ENCODE data around the gene IER2. TPM values are rescaled to one million over a fixed set of nuclear protein-coding genes. Genes with fewer than 3 reads are reported as not detected.
"Not testable (repeated sequence)": the region's sequence is repeated elsewhere in the genome, so short reads cannot be mapped to it uniquely, and the experiment has no call there.

Gene IER2
- total and polyA plus RNA-seq, 4 donors: 39.7 to 269 (median 191) TPM

- H3K9me3 ChIP-seq (ENCODE audit: control insufficient read depth, low read length): no peaks in the 10 kb centered on the region
- no peaks in the 10 kb centered on the region for H3K27me3 ChIP-seq (ENCODE audit: control insufficient read depth in 1 of 2, insufficient read depth in 2 of 2, low read length in 1 of 2)
- intact Hi-C loops (cut with DNase I): no loop called here
- H3K4me1 ChIP-seq (ENCODE audit: control insufficient read depth in 1 of 2, insufficient read depth in 2 of 2, low read length in 2 of 2): no peaks in the 10 kb centered on the region
- H3K4me3 ChIP-seq (ENCODE audit: low read length in 2 of 2): no peak overlapping the region
- no peak for DNase-seq
- 70 to 75% methylated on average over 4 of the region's 4 CpGs for WGBS, 2 donors
- no peaks in the 10 kb centered on the region for H3K36me3 ChIP-seq (ENCODE audit: control insufficient read depth in 1 of 2, insufficient read depth in 2 of 2, low read length in 1 of 2)
- ATAC-seq (ENCODE audit: low FRiP score): no peak
- no peak overlapping the region for H3K27ac ChIP-seq (ENCODE audit: low read depth in 1 of 2, low read length in 2 of 2)
Measured at GRCh38 chr19:13189600-13189999, 39.4 kb downstream of the IER2 start.

- no peak for ATAC-seq (ENCODE audit: low FRiP score)
- Histone ChIP-seq H3K27me3 (ENCODE audit: control insufficient read depth in 1 of 2, insufficient read depth in 2 of 2, low read length in 1 of 2) (no peaks in the 10 kb centered on the region), H3K4me1 (ENCODE audit: control insufficient read depth in 1 of 2, insufficient read depth in 2 of 2, low read length in 2 of 2) (no peaks in the 10 kb centered on the region), H3K27ac (ENCODE audit: low read depth in 1 of 2, low read length in 2 of 2) (no peak overlapping the region), H3K9me3 (ENCODE audit: control insufficient read depth, low read length) (no peaks in the 10 kb centered on the region), H3K4me3 (ENCODE audit: low read length in 2 of 2) (no peak overlapping the region), H3K36me3 (ENCODE audit: control insufficient read depth in 1 of 2, insufficient read depth in 2 of 2, low read length in 1 of 2) (no peaks in the 10 kb centered on the region)
- DNase-seq: no peak
- intact Hi-C loops (cut with DNase I): loop anchor here in 1 of 2 donors (5.0 kb wide), 1 partner anchor 71 kb away; no protein-coding TSS in a partner anchor
- 82 to 85% methylated on average over 19 of the region's 19 CpGs for WGBS, 2 donors
Measured at GRCh38 chr19:13190781-13191540, 40.8 kb downstream of the IER2 start.

- no peaks in the 10 kb centered on the region for H3K27me3 ChIP-seq (ENCODE audit: control insufficient read depth in 1 of 2, insufficient read depth in 2 of 2, low read length in 1 of 2)
- H3K9me3 ChIP-seq (ENCODE audit: control insufficient read depth, low read length): no peaks in the 10 kb centered on the region
- DNase-seq (no peak), ATAC-seq (ENCODE audit: low FRiP score) (no peak)
- 72 to 73% methylated on average over 11 of the region's 11 CpGs for WGBS, 2 donors
- no peaks in the 10 kb centered on the region for H3K36me3 ChIP-seq (ENCODE audit: control insufficient read depth in 1 of 2, insufficient read depth in 2 of 2, low read length in 1 of 2)
- no peaks in the 10 kb centered on the region for H3K4me1 ChIP-seq (ENCODE audit: control insufficient read depth in 1 of 2, insufficient read depth in 2 of 2, low read length in 2 of 2)
- no peak overlapping the region for H3K27ac ChIP-seq (ENCODE audit: low read depth in 1 of 2, low read length in 2 of 2)
- H3K4me3 ChIP-seq (ENCODE audit: low read length in 2 of 2): no peak overlapping the region
- intact Hi-C loops (cut with DNase I): loop anchor here in 1 of 2 donors (2.0 kb wide), 1 partner anchor 67 kb away; no protein-coding TSS in a partner anchor
Measured at GRCh38 chr19:13195678-13196077, 45.5 kb downstream of the IER2 start.

- DNase-seq: no peak
- Histone ChIP-seq H3K27ac (ENCODE audit: low read depth in 1 of 2, low read length in 2 of 2) (no peak overlapping the region), H3K4me3 (ENCODE audit: low read length in 2 of 2) (no peak overlapping the region), H3K4me1 (ENCODE audit: control insufficient read depth in 1 of 2, insufficient read depth in 2 of 2, low read length in 2 of 2) (no peaks in the 10 kb centered on the region), H3K36me3 (ENCODE audit: control insufficient read depth in 1 of 2, insufficient read depth in 2 of 2, low read length in 1 of 2) (no peaks in the 10 kb centered on the region), H3K27me3 (ENCODE audit: control insufficient read depth in 1 of 2, insufficient read depth in 2 of 2, low read length in 1 of 2) (no peaks in the 10 kb centered on the region), H3K9me3 (ENCODE audit: control insufficient read depth, low read length) (no peaks in the 10 kb centered on the region)
- WGBS, 2 donors: 86 to 88% methylated on average over 18 of the region's 18 CpGs
- ATAC-seq (ENCODE audit: low FRiP score): no peak
- intact Hi-C loops (cut with DNase I): no loop called here
Measured at GRCh38 chr19:13198634-13199033, 48.4 kb downstream of the IER2 start.

GRCh38 chr19:13202112-13202511, 51.9 kb downstream of the IER2 start:
- H3K27me3 ChIP-seq (ENCODE audit: control insufficient read depth in 1 of 2, insufficient read depth in 2 of 2, low read length in 1 of 2); DNase-seq; H3K4me1 ChIP-seq (ENCODE audit: control insufficient read depth in 1 of 2, insufficient read depth in 2 of 2, low read length in 2 of 2); intact Hi-C loops (cut with DNase I); H3K4me3 ChIP-seq (ENCODE audit: low read length in 2 of 2); H3K27ac ChIP-seq (ENCODE audit: low read depth in 1 of 2, low read length in 2 of 2); ATAC-seq (ENCODE audit: low FRiP score); H3K9me3 ChIP-seq (ENCODE audit: control insufficient read depth, low read length); H3K36me3 ChIP-seq (ENCODE audit: control insufficient read depth in 1 of 2, insufficient read depth in 2 of 2, low read length in 1 of 2): not testable (repeated sequence)
- WGBS, 2 donors: 96 to 98% methylated on average over 7 of the region's 7 CpGs

Other genes with a start within 250 kb of the IER2 start
- gene SYCE2, start 231.1 kb upstream of the IER2 start, total RNA-seq: under 1 TPM; 0.42 to 0.51 TPM
- gene SYCE2, start 231.1 kb upstream of the IER2 start, polyA plus RNA-seq: under 1 TPM in 1 of 2 donors, not detected in 1; 0.15 TPM
- gene FARSA, start 216.7 kb upstream of the IER2 start, total RNA-seq: 10 to 100 TPM; 27.2 to 31.4 TPM
- gene FARSA, start 216.7 kb upstream of the IER2 start, polyA plus RNA-seq: 10 to 100 TPM; 19.7 to 23.2 TPM
- gene CALR, start 211.8 kb upstream of the IER2 start, total RNA-seq: 100 to 1,000 TPM; 649 to 778 TPM
- 100 to 1,000 TPM; 232 to 296 TPM for gene CALR, start 211.8 kb upstream of the IER2 start, polyA plus RNA-seq
- 100 to 1,000 TPM in 1 of 2 donors, 10 to 100 TPM in 1; 80.7 to 106 TPM for gene RAD23A, start 204.5 kb upstream of the IER2 start, total RNA-seq
- gene RAD23A, start 204.5 kb upstream of the IER2 start, polyA plus RNA-seq: 100 to 1,000 TPM in 1 of 2 donors, 10 to 100 TPM in 1; 72.4 to 154 TPM
- 10 to 100 TPM; 15.3 to 15.7 TPM for gene GADD45GIP1, start 193.2 kb upstream of the IER2 start, total RNA-seq
- gene GADD45GIP1, start 193.2 kb upstream of the IER2 start, polyA plus RNA-seq: 10 to 100 TPM; 30.9 to 40.6 TPM
- not detected for gene DAND5, start 180.8 kb upstream of the IER2 start, total RNA-seq
- gene DAND5, start 180.8 kb upstream of the IER2 start, polyA plus RNA-seq: under 1 TPM in 1 of 2 donors, not detected in 1; 0.13 TPM
- gene NFIX, start 154.9 kb upstream of the IER2 start, total RNA-seq: 100 to 1,000 TPM; 184 to 327 TPM
- gene NFIX, start 154.9 kb upstream of the IER2 start, polyA plus RNA-seq: 10 to 100 TPM; 45.5 to 49.8 TPM
- gene LYL1, start 47.6 kb upstream of the IER2 start, total RNA-seq: 10 to 100 TPM in 1 of 2 donors, 1 to 10 TPM in 1; 8.7 to 28.6 TPM
- 1 to 10 TPM; 7.3 to 9.3 TPM for gene LYL1, start 47.6 kb upstream of the IER2 start, polyA plus RNA-seq
- gene TRMT1, start 33.7 kb upstream of the IER2 start, total RNA-seq: 10 to 100 TPM; 23.9 to 26.5 TPM
- 10 to 100 TPM; 17.9 to 62.2 TPM for gene TRMT1, start 33.7 kb upstream of the IER2 start, polyA plus RNA-seq
- 10 to 100 TPM; 26.0 to 37.4 TPM for gene NACC1, start 32.1 kb upstream of the IER2 start, total RNA-seq
- 1 to 10 TPM; 5.0 to 7.8 TPM for gene NACC1, start 32.1 kb upstream of the IER2 start, polyA plus RNA-seq
- gene STX10, start within 50 bp of the IER2 start, total RNA-seq: 10 to 100 TPM; 33.0 to 47.4 TPM
- gene STX10, start within 50 bp of the IER2 start, polyA plus RNA-seq: 100 to 1,000 TPM in 1 of 2 donors, 10 to 100 TPM in 1; 70.5 to 105 TPM

Data from aorta (tissue), 5 donors.